ENCODE data around the gene MEIKIN.

GRCh38 chr5:131906668-131907067, 38.8 kb downstream of the MEIKIN start:
- TF ChIP-seq, protein P1, sequence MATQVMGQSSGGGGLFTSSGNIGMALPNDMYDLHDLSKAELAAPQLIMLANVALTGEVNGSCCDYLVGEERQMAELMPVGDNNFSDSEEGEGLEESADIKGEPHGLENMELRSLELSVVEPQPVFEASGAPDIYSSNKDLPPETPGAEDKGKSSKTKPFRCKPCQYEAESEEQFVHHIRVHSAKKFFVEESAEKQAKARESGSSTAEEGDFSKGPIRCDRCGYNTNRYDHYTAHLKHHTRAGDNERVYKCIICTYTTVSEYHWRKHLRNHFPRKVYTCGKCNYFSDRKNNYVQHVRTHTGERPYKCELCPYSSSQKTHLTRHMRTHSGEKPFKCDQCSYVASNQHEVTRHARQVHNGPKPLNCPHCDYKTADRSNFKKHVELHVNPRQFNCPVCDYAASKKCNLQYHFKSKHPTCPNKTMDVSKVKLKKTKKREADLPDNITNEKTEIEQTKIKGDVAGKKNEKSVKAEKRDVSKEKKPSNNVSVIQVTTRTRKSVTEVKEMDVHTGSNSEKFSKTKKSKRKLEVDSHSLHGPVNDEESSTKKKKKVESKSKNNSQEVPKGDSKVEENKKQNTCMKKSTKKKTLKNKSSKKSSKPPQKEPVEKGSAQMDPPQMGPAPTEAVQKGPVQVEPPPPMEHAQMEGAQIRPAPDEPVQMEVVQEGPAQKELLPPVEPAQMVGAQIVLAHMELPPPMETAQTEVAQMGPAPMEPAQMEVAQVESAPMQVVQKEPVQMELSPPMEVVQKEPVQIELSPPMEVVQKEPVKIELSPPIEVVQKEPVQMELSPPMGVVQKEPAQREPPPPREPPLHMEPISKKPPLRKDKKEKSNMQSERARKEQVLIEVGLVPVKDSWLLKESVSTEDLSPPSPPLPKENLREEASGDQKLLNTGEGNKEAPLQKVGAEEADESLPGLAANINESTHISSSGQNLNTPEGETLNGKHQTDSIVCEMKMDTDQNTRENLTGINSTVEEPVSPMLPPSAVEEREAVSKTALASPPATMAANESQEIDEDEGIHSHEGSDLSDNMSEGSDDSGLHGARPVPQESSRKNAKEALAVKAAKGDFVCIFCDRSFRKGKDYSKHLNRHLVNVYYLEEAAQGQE (IDR thresholded peaks at IDR 0.05; ENCODE audit: insufficient read depth in 1 of 2, low read depth in 2 of 2, low read length in 2 of 2): no peak
- TF ChIP-seq POLR2AphosphoS5 (IDR thresholded peaks at IDR 0.05; ENCODE audit: low read depth, low read length) (no peak), TAF1 (IDR thresholded peaks at IDR 0.05; ENCODE audit: borderline replicate concordance, insufficient read depth, low read length) (no peak)
